H1 (cell line): ENCODE measurements around the gene KCNJ10. TPM values are rescaled to one million over a fixed set of nuclear protein-coding genes. Genes with fewer than 3 reads are reported as not detected.

Source experiments
- CTCF ChIA-PET: fragments of 300-600 bp; sonication (Branson Sonifier 250); formaldehyde crosslinking; loops from one replicate; lab custom pipeline; 2021; ENCODE audit not compliant: partially characterized antibody; lab: Charles Lee
- POLR2A ChIA-PET: fragments of 300-600 bp; sonication (Branson Sonifier 250); formaldehyde crosslinking; loops from one replicate; lab custom pipeline; 2021; ENCODE audit warnings: inconsistent platforms; ENCODE audit not compliant: partially characterized antibody; lab: Charles Lee
- DNase-seq, 2 experiments: peaks; one replicate each; pipeline versions ENCODE4 v3.0.0 to v3.0.0-alpha.2; 2010 to 2022; ENCODE audit warnings: low spot score in 2 of 2, low read depth in 1 of 2, mixed read lengths in 1 of 2
- FAIRE-seq: peaks from 2 replicates; lab custom pipeline; 2011; peaks lifted over from hg19 to GRCh38; lab: Jason Lieb, UNC
- H2AFZ ChIP-seq: 2 replicates; pipeline ENCODE4 v1.8.1; 2012; ENCODE audit warnings: low read length, inconsistent platforms
- H2AK5ac ChIP-seq: 2 replicates; pipeline ENCODE4 v1.6.1; 2013; ENCODE audit warnings: low read depth, low read length
- H2BK120ac ChIP-seq: replicated peaks from 2 replicates; pipeline ENCODE3; 2013; ENCODE audit warnings: low read depth, low read length, inconsistent platforms
- H2BK12ac ChIP-seq: 2 replicates; pipeline ENCODE4 v1.6.1; 2013; ENCODE audit warnings: low read depth, low read length
- H2BK15ac ChIP-seq: 2 replicates; pipeline ENCODE4 v1.6.1; 2013; ENCODE audit warnings: low read length
- H2BK20ac ChIP-seq: 2 replicates; pipeline ENCODE4 v1.6.1; 2013; ENCODE audit warnings: low read length
- H2BK5ac ChIP-seq: 2 replicates; pipeline ENCODE4 v1.6.1; 2013; ENCODE audit warnings: low read depth, low read length
- H3K14ac ChIP-seq: 2 replicates; pipeline ENCODE4 v1.6.1; 2013; ENCODE audit warnings: inconsistent platforms; ENCODE audit not compliant: insufficient read length
- H3K18ac ChIP-seq: 2 replicates; pipeline ENCODE4 v1.6.1; 2013; ENCODE audit warnings: low read length; ENCODE audit errors: extremely low read depth
- H3K23ac ChIP-seq: 2 replicates; pipeline ENCODE4 v1.6.1; 2013; ENCODE audit warnings: inconsistent platforms; ENCODE audit not compliant: insufficient read length
- H3K23me2 ChIP-seq: 2 replicates; pipeline ENCODE4 v1.6.1; 2013; ENCODE audit warnings: low read depth, low read length
- H3K27ac ChIP-seq: 2 replicates; pipeline ENCODE4 v1.6.1; 2011; ENCODE audit warnings: low read depth, low read length, inconsistent platforms
- H3K27me3 ChIP-seq, 4 experiments: replicated peaks in 1 of 4; 1 replicate in 1 of 4; 2 replicates in 3 of 4; pipeline versions ENCODE4 v1.6.1 to v1.8.1; 2011 to 2013; ENCODE audit warnings: low read length in 3 of 4, mild to moderate bottlenecking in 3 of 4, inconsistent platforms in 2 of 4, mixed read lengths in 2 of 4, moderate library complexity in 1 of 4; ENCODE audit not compliant: control insufficient read depth in 3 of 4, insufficient read depth in 3 of 4; ENCODE audit errors: extremely low read depth in 1 of 4
- H3K36me3 ChIP-seq, 4 experiments: 2 replicates each; pipeline versions ENCODE4 v1.6.1 to v1.8.1; 2011 to 2013; ENCODE audit warnings: mild to moderate bottlenecking in 4 of 4, low read length in 3 of 4, moderate library complexity in 2 of 4, control low read depth in 1 of 4, inconsistent platforms in 1 of 4; ENCODE audit not compliant: insufficient read depth in 4 of 4, control insufficient read depth in 2 of 4
- H3K4ac ChIP-seq: replicated peaks from 2 replicates; pipeline ENCODE3; 2013; ENCODE audit warnings: low read length, low read depth, mixed read lengths, inconsistent platforms; ENCODE audit not compliant: insufficient read length
- H3K4me1 ChIP-seq, 4 experiments: replicated peaks in 1 of 4; 1 replicate in 1 of 4; 2 replicates in 3 of 4; pipeline versions ENCODE4 v1.6.1 to v1.8.1; 2011 to 2013; ENCODE audit warnings: low read length in 3 of 4, inconsistent platforms in 2 of 4, mixed read lengths in 1 of 4; ENCODE audit not compliant: insufficient read depth in 4 of 4, control insufficient read depth in 3 of 4
- H3K4me2 ChIP-seq, 2 experiments: 2 replicates each; pipeline versions ENCODE4 v1.6.1 to v1.8.1; 2011 to 2013; ENCODE audit warnings: low read depth in 2 of 2, low read length in 2 of 2, control low read depth in 1 of 2, inconsistent platforms in 1 of 2, mild to moderate bottlenecking in 1 of 2; ENCODE audit not compliant: insufficient read depth in 1 of 2
- H3K4me3 ChIP-seq, 4 experiments: fragments of 200-600, 300-600 bp in 1 of 4; sonication (generic), shearing (Covaris generic), sonication (Bioruptor Twin) in 1 of 4; 2 replicates each; pipeline versions ENCODE4 v1.5.1 to v1.8.1; 2011 to 2016; ENCODE audit warnings: low read length in 4 of 4, low read depth in 3 of 4, control low read depth in 2 of 4, inconsistent platforms in 2 of 4, mild to moderate bottlenecking in 2 of 4, mixed read lengths in 1 of 4, moderate library complexity in 1 of 4; ENCODE audit not compliant: insufficient read depth in 2 of 4; ENCODE audit errors: extremely low read depth in 1 of 4
- H3K56ac ChIP-seq: replicated peaks from 2 replicates; pipeline ENCODE3; 2013; ENCODE audit warnings: low read depth, mild to moderate bottlenecking, mixed read lengths, low read length, inconsistent platforms; ENCODE audit not compliant: insufficient read length
- H3K79me1 ChIP-seq: 2 replicates; pipeline ENCODE4 v1.6.1; 2013; ENCODE audit warnings: low read depth, low read length, control low read depth
- H3K79me2 ChIP-seq, 2 experiments: 2 replicates each; pipeline versions ENCODE4 v1.6.1 to v1.8.1; 2012 to 2013; ENCODE audit warnings: low read length in 2 of 2, mild to moderate bottlenecking in 2 of 2, inconsistent platforms in 1 of 2; ENCODE audit not compliant: insufficient read depth in 2 of 2, control insufficient read depth in 1 of 2
- H3K9ac ChIP-seq, 4 experiments: replicated peaks in 1 of 4; 1 replicate in 1 of 4; 2 replicates in 3 of 4; pipeline versions ENCODE4 v1.6.1 to v1.8.1; 2011 to 2013; ENCODE audit warnings: low read depth in 3 of 4, low read length in 3 of 4, control low read depth in 2 of 4, mild to moderate bottlenecking in 2 of 4, moderate library complexity in 2 of 4, inconsistent platforms in 1 of 4; ENCODE audit errors: extremely low read depth in 1 of 4
- H3K9me3 ChIP-seq, 2 experiments: 2 replicates each; pipeline versions ENCODE4 v1.6.1 to v1.8.1; 2012 to 2013; ENCODE audit warnings: mild to moderate bottlenecking in 2 of 2, moderate library complexity in 2 of 2, control low read depth in 1 of 2, inconsistent platforms in 1 of 2, low read depth in 1 of 2, low read length in 1 of 2, mixed read lengths in 1 of 2; ENCODE audit not compliant: insufficient read depth in 2 of 2
- H4K20me1 ChIP-seq, 2 experiments: replicated peaks in 1 of 2; 2 replicates each; pipeline versions ENCODE3 to v1.8.1; 2011 to 2013; ENCODE audit warnings: inconsistent platforms in 2 of 2, low read length in 2 of 2, mild to moderate bottlenecking in 1 of 2; ENCODE audit not compliant: insufficient read depth in 2 of 2, control insufficient read depth in 1 of 2
- H4K5ac ChIP-seq: 2 replicates; pipeline ENCODE4 v1.6.1; 2013; ENCODE audit warnings: low read length, low read depth, mixed read lengths, inconsistent platforms; ENCODE audit not compliant: insufficient read length
- H4K8ac ChIP-seq: 2 replicates; pipeline ENCODE4 v1.8.0; 2013; ENCODE audit warnings: mild to moderate bottlenecking, moderate library complexity, low read length, inconsistent platforms; ENCODE audit not compliant: insufficient read depth; ENCODE audit errors: extremely low read depth
- H4K91ac ChIP-seq: replicated peaks from 2 replicates; pipeline ENCODE3; 2013; ENCODE audit warnings: low read length, mixed read lengths, inconsistent platforms; ENCODE audit not compliant: insufficient read length
- ASH2L ChIP-seq: fragments of 200-600, 300-600 bp; sonication (generic); IDR thresholded peaks from one replicate; pipeline ENCODE4 v1.7.1; 2017; ENCODE audit warnings: low read length
- ATF3 ChIP-seq: IDR thresholded peaks from 2 replicates; pipeline ENCODE4 v1.6.1; 2011; ENCODE audit warnings: low read depth, mild to moderate bottlenecking, low read length; ENCODE audit not compliant: insufficient read depth
- E2F6 ChIP-seq: IDR thresholded peaks from 2 replicates; pipeline ENCODE4 v1.6.1; 2012; ENCODE audit warnings: inconsistent platforms
- EP300 ChIP-seq, 2 experiments: IDR thresholded peaks; 1 replicate in 1 of 2; 2 replicates in 1 of 2; pipeline ENCODE4 v1.6.1; 2011 to 2012; ENCODE audit warnings: low read depth in 2 of 2, low read length in 2 of 2, mild to moderate bottlenecking in 2 of 2, borderline replicate concordance in 1 of 2, inconsistent platforms in 1 of 2, moderate library complexity in 1 of 2
- JUN ChIP-seq: IDR thresholded peaks from 2 replicates; pipeline ENCODE4 v1.6.1; 2011; ENCODE audit warnings: low read depth, mild to moderate bottlenecking, improper control_type of control experiment, low read length
- NANOG ChIP-seq: IDR thresholded peaks from 2 replicates; pipeline ENCODE4 v1.6.1; 2011; ENCODE audit warnings: low read length, low read depth, mild to moderate bottlenecking, inconsistent platforms; ENCODE audit not compliant: insufficient read depth, poor library complexity, severe bottlenecking
- SIRT6 ChIP-seq: IDR thresholded peaks from one replicate; pipeline ENCODE4 v1.7.1; 2012; ENCODE audit warnings: low read length, inconsistent platforms
- SIX5 ChIP-seq: IDR thresholded peaks from 2 replicates; pipeline ENCODE4 v1.6.1; 2011; ENCODE audit warnings: mild to moderate bottlenecking, low read depth, low read length
- TAF1 ChIP-seq: IDR thresholded peaks from 2 replicates; pipeline ENCODE4 v1.6.1; 2011; ENCODE audit warnings: mild to moderate bottlenecking, low read depth, low read length
- TBP ChIP-seq: IDR thresholded peaks from 2 replicates; pipeline ENCODE4 v1.6.1; 2011; ENCODE audit warnings: low read depth, low read length, improper control_type of control experiment
- ZNF274 ChIP-seq: IDR thresholded peaks from 2 replicates; pipeline ENCODE4 v1.7.0; 2012; ENCODE audit warnings: low read length, borderline replicate concordance; ENCODE audit errors: extremely low read depth
- WGBS, 2 experiments: shearing (Covaris generic) in 1 of 2; methylation state at CpG; one replicate each; pipeline versions ENCODE4 v1.1.6 to v1.1.7; 2013 to 2015; ENCODE audit warnings: low lambda C conversion rate in 2 of 2, mixed read lengths in 2 of 2, inconsistent platforms in 1 of 2, low coverage in 1 of 2, missing lambda C conversion rate in 1 of 2; ENCODE audit not compliant: insufficient replicate concordance in 2 of 2, insufficient coverage in 1 of 2, insufficient read length in 1 of 2; ENCODE audit errors: extremely low coverage in 1 of 2, missing lambda C conversion rate in 1 of 2; 5-methylcytosine and 5-hydroxymethylcytosine counted together
- polyA plus RNA-seq, 7 experiments: library from polyadenylated mRNA; depleted of rRNA in 3 of 7; stranded (reverse) in 5 of 7; unstranded in 2 of 7; fragments of >200 nt in 5 of 7; fragments of 200-250 nt in 2 of 7; gene quantifications; 1 replicate in 5 of 7; 2 replicates in 1 of 7; 4 replicates in 1 of 7; pipeline versions ENCODE4 v1.2.1 to v1.2.3, GENCODE V29; 2011 to 2013; ENCODE audit warnings: missing spikeins in 2 of 7, mixed read lengths in 2 of 7
- total RNA-seq: library from RNA; stranded (reverse); fragmentation: NEBNext Ultra II Directional; extraction: Animal tissue kit (Norgen Biotek cat#: 25700); gene quantifications from 2 replicates; pipeline ENCODE4 v1.2.1, GENCODE V29; 2021

KCNJ10 gene
- total and polyA plus RNA-seq, 2 of the 8 experiments (the other 6 are each of a cell fraction or from before 2014, with no cell fraction given): 1.7 to 2.4 TPM

DNA sequence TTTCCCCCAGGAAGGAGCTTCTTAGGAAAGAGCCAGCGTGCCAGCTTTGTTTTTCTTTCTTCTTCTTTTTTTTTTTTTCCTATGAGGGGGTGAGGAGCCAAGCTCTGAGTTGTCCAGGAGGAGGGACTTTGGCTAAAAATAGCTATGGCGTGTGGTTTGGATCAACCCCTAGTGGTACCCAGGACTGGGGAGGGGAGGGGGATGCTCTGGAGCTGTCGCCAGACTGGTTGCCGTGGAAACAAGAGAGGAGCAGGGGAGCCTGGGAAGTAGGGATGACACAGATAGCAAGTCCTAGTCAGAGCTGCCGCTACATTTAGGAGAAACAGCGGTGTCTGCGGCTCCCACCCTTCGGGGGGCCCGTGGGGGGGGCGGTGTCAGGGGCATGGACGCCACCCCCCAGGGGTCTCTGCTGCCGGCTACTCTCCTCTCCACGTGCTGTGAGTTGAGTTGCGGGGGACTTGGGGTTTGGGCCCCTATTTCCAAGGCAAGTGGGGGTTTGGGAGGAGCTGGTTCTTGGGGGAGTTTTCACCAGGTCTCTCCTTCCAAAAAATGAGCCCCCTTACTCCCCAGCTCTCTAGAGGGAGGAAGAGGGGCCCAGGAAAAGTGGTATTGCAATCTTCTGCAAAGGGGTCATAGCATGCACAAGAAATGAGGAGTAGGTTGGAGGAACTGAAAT is 11.4 kb upstream of the KCNJ10 start, which contains the start of gene KCNJ9:
Gene KCNJ9, plus strand, starts transcription at position 278 of the 676 bp plus-strand sequence. CDS start 2,493 bp downstream, outside the sequence.
- H3K27me3 ChIP-seq: peaks cover 0 to 43% (median 30%) of the 10 kb centered on the region in 4 experiments; a peak in 6 of 7 replicates
- peaks cover 0 to 5% (median 3%) of the 10 kb centered on the region in 4 experiments; a peak in 4 of 7 replicates for H3K4me1 ChIP-seq
- no peak within 1 kb of the TSS for H2AK5ac ChIP-seq
- no peaks in the 10 kb centered on the region for H3K79me1 ChIP-seq
- 0 out of 2 replicates have a peak within 1 kb of the TSS, but pooled peaks have one; percentile 65 for H2BK12ac ChIP-seq
- H4K5ac ChIP-seq: no peak within 1 kb of the TSS
- H3K23me2 ChIP-seq: no peaks in the 10 kb centered on the region; the same call in 1 of the 2 replicates
- H2BK120ac ChIP-seq: no peak within 1 kb of the TSS
- DNase-seq (no peak), FAIRE-seq (no peak)
- H4K91ac ChIP-seq: no peak within 1 kb of the TSS
- no peak within 1 kb of the TSS for H3K14ac ChIP-seq
- no peak within 1 kb of the TSS for H2BK20ac ChIP-seq
- no peak within 1 kb of the TSS for H3K56ac ChIP-seq
- WGBS, 2 experiments: 46% methylated on average over 12 of the region's 14 CpGs; no CpG with 5 or more reads in 1 of the 2 experiments
- peaks cover 0 to 4% of the 10 kb centered on the region in 2 experiments; a peak in 1 of 4 replicates for H3K9me3 ChIP-seq
- no peaks in the 10 kb centered on the region for H3K79me2 ChIP-seq
- no peak within 1 kb of the TSS for H3K27ac ChIP-seq
- no peak within 1 kb of the TSS for H3K18ac ChIP-seq
- H4K8ac ChIP-seq: no peak within 1 kb of the TSS
- peaks cover 0 to 5% (median 0%) of the 10 kb centered on the region in 4 experiments; a peak in 1 of 8 replicates for H3K36me3 ChIP-seq
- H3K4ac ChIP-seq: no peak within 1 kb of the TSS
- CTCF ChIA-PET: interaction anchor here (0.7 to 50.1 kb wide), 12 partner anchors 14 to 210 kb away, joined by 3 to 1874 read pairs (median 3); partner anchors contain the start of genes CASQ1, IGSF8 and KCNJ10
- no peak within 1 kb of the TSS for H3K23ac ChIP-seq
- H4K20me1 ChIP-seq: no peaks in the 10 kb centered on the region
- no peak within 1 kb of the TSS for H2AFZ ChIP-seq
- no peak within 1 kb of the TSS for H3K9ac ChIP-seq
- POLR2A ChIA-PET: interaction anchor here (1.0 to 3.5 kb wide), 9 partner anchors 9 to 35 kb away, joined by 3 to 23 read pairs (median 4); partner anchors contain the start of genes IGSF8 and KCNJ10
- H2BK15ac ChIP-seq: no peak within 1 kb of the TSS
- H2BK5ac ChIP-seq: no peak within 1 kb of the TSS
- no peak within 1 kb of the TSS for H3K4me3 ChIP-seq
- H3K4me2 ChIP-seq: no peak within 1 kb of the TSS
- TF ChIP-seq TAF1: no peak
- no peak for TF ChIP-seq TBP
- no peak for TF ChIP-seq SIRT6
- TF ChIP-seq E2F6: no peak
- TF ChIP-seq NANOG: no peak
- no peak for TF ChIP-seq ATF3
- TF ChIP-seq ASH2L: no peak
- no peak for TF ChIP-seq JUN
- no peak for TF ChIP-seq SIX5
- TF ChIP-seq EP300 (IDR thresholded peaks at IDR 0.05; ENCODE audit: borderline replicate concordance in 1 of 2, low read depth in 2 of 2, low read length in 2 of 2): no peak
- no peak for TF ChIP-seq ZNF274
